ENCODE data around the gene OLFML2A. TPM values are rescaled to one million over a fixed set of nuclear protein-coding genes. Genes with fewer than 3 reads are reported as not detected.

OLFML2A gene
- total and polyA plus RNA-seq, 2 experiments from 2014 or later = 0.11 to 0.14 TPM

- WGBS, 2 experiments (ENCODE audit: low coverage in 1 of 2, low lambda C conversion rate in 2 of 2, missing lambda C conversion rate in 2 of 2) = 89 to 90% methylated on average over 7 to 8 of the region's 8 CpGs
- Histone ChIP-seq H3K4me1 (ENCODE audit: insufficient read depth) (no peaks in the 10 kb centered on the region), H3K4me3 (no peak overlapping the region), H3K9me3 (ENCODE audit: low read depth) (no peaks in the 10 kb centered on the region), H3K27me3 (replicated peaks; ENCODE audit: insufficient read depth) (no peaks in the 10 kb centered on the region; the same call in 1 of the 2 replicates), H3F3A (ENCODE audit: insufficient read depth) (no peaks in the 10 kb centered on the region), H3K9ac (no peak overlapping the region), H2AFZ (no peak overlapping the region), H3K9me2 (ENCODE audit: insufficient read depth) (no peaks in the 10 kb centered on the region), H3K79me2 (ENCODE audit: insufficient read depth) (no peaks in the 10 kb centered on the region), H3K27ac (no peak overlapping the region), H3K4me2 (ENCODE audit: unreplicated experiment) (no peak overlapping the region), H3K36me3 (ENCODE audit: low read depth) (no peaks in the 10 kb centered on the region), H4K20me1 (ENCODE audit: insufficient read depth) (no peaks in the 10 kb centered on the region)
- no peak for DNase-seq
- in situ Hi-C loops (cut with MboI) = no loop called here
- no peak for TF ChIP-seq EZH2 (IDR thresholded peaks at IDR 0.05; ENCODE audit: insufficient read depth, poor library complexity, severe bottlenecking)
- no peak for TF ChIP-seq EZH2phosphoT487 (IDR thresholded peaks at IDR 0.05; ENCODE audit: insufficient read depth, low read depth)
Observed at GRCh38 chr9:124803911-124804310, 27.0 kb downstream of the OLFML2A start.

- Histone ChIP-seq H3K79me2 (ENCODE audit: insufficient read depth) (no peaks in the 10 kb centered on the region), H3K9ac (no peak overlapping the region), H3K27ac (no peak overlapping the region), H2AFZ (no peak overlapping the region), H3K9me2 (ENCODE audit: insufficient read depth) (no peaks in the 10 kb centered on the region), H4K20me1 (ENCODE audit: insufficient read depth) (no peaks in the 10 kb centered on the region), H3K4me2 (ENCODE audit: unreplicated experiment) (no peak overlapping the region), H3K9me3 (ENCODE audit: low read depth) (no peaks in the 10 kb centered on the region), H3K4me1 (ENCODE audit: insufficient read depth) (no peaks in the 10 kb centered on the region), H3K36me3 (ENCODE audit: low read depth) (no peaks in the 10 kb centered on the region), H3K27me3 (replicated peaks; ENCODE audit: insufficient read depth) (no peaks in the 10 kb centered on the region; the same call in 1 of the 2 replicates), H3K4me3 (no peak overlapping the region), H3F3A (ENCODE audit: insufficient read depth) (no peaks in the 10 kb centered on the region)
- in situ Hi-C loops (cut with MboI) = no loop called here
- DNase-seq = no peak
- 92 to 95% methylated on average over 4 of the region's 4 CpGs for WGBS, 2 experiments (ENCODE audit: low coverage in 1 of 2, low lambda C conversion rate in 2 of 2, missing lambda C conversion rate in 2 of 2)
- TF ChIP-seq EZH2 (IDR thresholded peaks at IDR 0.05; ENCODE audit: insufficient read depth, poor library complexity, severe bottlenecking) = no peak
- TF ChIP-seq EZH2phosphoT487 (IDR thresholded peaks at IDR 0.05; ENCODE audit: insufficient read depth, low read depth) = no peak
Observed at GRCh38 chr9:124805186-124805585, 28.3 kb downstream of the OLFML2A start.

GRCh38 chr9:124808246-124808956 lies 31.5 kb downstream of the OLFML2A start:
- 88 to 94% methylated on average over 12 of the region's 12 CpGs for WGBS, 2 experiments (ENCODE audit: low coverage in 1 of 2, low lambda C conversion rate in 2 of 2, missing lambda C conversion rate in 2 of 2)
- H3K9me2 ChIP-seq (ENCODE audit: insufficient read depth) = no peaks in the 10 kb centered on the region
- peaks cover 16% of the 10 kb centered on the region for H3F3A ChIP-seq (ENCODE audit: insufficient read depth)
- H3K4me2 ChIP-seq (ENCODE audit: unreplicated experiment) = no peak overlapping the region
- TF ChIP-seq EZH2 (IDR thresholded peaks at IDR 0.05; ENCODE audit: insufficient read depth, poor library complexity, severe bottlenecking) = no peak
- no peak for TF ChIP-seq EZH2phosphoT487 (IDR thresholded peaks at IDR 0.05; ENCODE audit: insufficient read depth, low read depth)
- no peak overlapping the region for H2AFZ ChIP-seq
- peaks cover 27% of the 10 kb centered on the region for H3K4me1 ChIP-seq (ENCODE audit: insufficient read depth)
- no peak for DNase-seq
- H3K9me3 ChIP-seq (ENCODE audit: low read depth) = no peaks in the 10 kb centered on the region
- H3K36me3 ChIP-seq (ENCODE audit: low read depth) = no peaks in the 10 kb centered on the region
- in situ Hi-C loops (cut with MboI) = no loop called here
- no peak overlapping the region for H3K27ac ChIP-seq
- H3K27me3 ChIP-seq (replicated peaks; ENCODE audit: insufficient read depth) = no peaks in the 10 kb centered on the region
- H3K79me2 ChIP-seq (ENCODE audit: insufficient read depth) = no peaks in the 10 kb centered on the region
- no peaks in the 10 kb centered on the region for H4K20me1 ChIP-seq (ENCODE audit: insufficient read depth)
- no peak overlapping the region for H3K9ac ChIP-seq
- H3K4me3 ChIP-seq = no peak overlapping the region

GRCh38 chr9:124809211-124809610 lies 32.3 kb downstream of the OLFML2A start:
- in situ Hi-C loops (cut with MboI) = no loop called here
- 94 to 96% methylated on average over 6 of the region's 6 CpGs for WGBS, 2 experiments (ENCODE audit: low coverage in 1 of 2, low lambda C conversion rate in 2 of 2, missing lambda C conversion rate in 2 of 2)
- no peak for DNase-seq
- Histone ChIP-seq H3K4me2 (ENCODE audit: unreplicated experiment) (no peak overlapping the region), H3F3A (ENCODE audit: insufficient read depth) (peaks cover 19% of the 10 kb centered on the region), H3K9ac (no peak overlapping the region), H3K4me3 (no peak overlapping the region), H3K9me2 (ENCODE audit: insufficient read depth) (no peaks in the 10 kb centered on the region), H3K27ac (no peak overlapping the region), H3K4me1 (ENCODE audit: insufficient read depth) (peaks cover 27% of the 10 kb centered on the region), H3K79me2 (ENCODE audit: insufficient read depth) (no peaks in the 10 kb centered on the region), H3K27me3 (replicated peaks; ENCODE audit: insufficient read depth) (no peaks in the 10 kb centered on the region), H2AFZ (no peak overlapping the region), H3K36me3 (ENCODE audit: low read depth) (no peaks in the 10 kb centered on the region), H4K20me1 (ENCODE audit: insufficient read depth) (no peaks in the 10 kb centered on the region), H3K9me3 (ENCODE audit: low read depth) (no peaks in the 10 kb centered on the region)
- TF ChIP-seq EZH2phosphoT487 (IDR thresholded peaks at IDR 0.05; ENCODE audit: insufficient read depth, low read depth) (no peak), EZH2 (IDR thresholded peaks at IDR 0.05; ENCODE audit: insufficient read depth, poor library complexity, severe bottlenecking) (no peak)
